Left cardiac atrium (tissue), 4 donors: ENCODE results near the gene UNC13A. TPM values are rescaled to one million over a fixed set of nuclear protein-coding genes. Genes with fewer than 3 reads are reported as not detected.
A peak's percentile ranks its signal among the peaks of the same experiment; 100 is the strongest.
"Not testable (repeated sequence)": the region's sequence is repeated elsewhere in the genome, so short reads cannot be mapped to it uniquely, and the experiment has no call there.

ENCODE experiments used
- ATAC-seq, 2 donors: fragments of 200-7000 bp; cut with Tn5 transposase; one replicate each; pipeline ENCODE4 v1.9.1; 2020; ENCODE audit warnings: mild to moderate bottlenecking in 2 of 2, moderate library complexity in 2 of 2
- DNase-seq: peaks from one replicate; pipeline ENCODE4 v3.0.0-alpha.2; 2020
- intact Hi-C, 2 donors: fragments of 100-400 bp; cut with DNase I; formaldehyde crosslinking; loops; one replicate each; pipeline versions ENCODE4 v1.14.1 to v1.15.1; 2022 to 2023
- total RNA-seq, 2 donors: library from RNA; stranded (reverse); fragmentation: NEBNext Ultra II Directional; extraction: Animal tissue kit (Norgen Biotek cat#: 25700); gene quantifications; one replicate each; pipeline ENCODE4 v1.2.1, GENCODE V29; 2021
- donor health status: DM: no; HTN: yes; CAD: no.
- donor health status: DM: no; HTN: yes; CAD: no; lungs with severe emphysema.
- donor health status: DM: yes; HTN: yes; CAD: no.
- donor health status: Dilated cardiomyopathy.

UNC13A gene
- total RNA-seq, 2 donors from 2014 or later: 0.03 to 0.16 TPM

- intact Hi-C loops: no loop called here
- no peak for DNase-seq
- no peak for ATAC-seq
These were observed 73.7 kb downstream of the UNC13A start for GRCh38 chr19:17614476-17614875.

GRCh38 chr19:17611462-17612244, 76.5 kb downstream of the UNC13A start:
- DNase-seq (no peak), ATAC-seq (no peak)
- intact Hi-C loops: no loop called here

- ATAC-seq (no peak), DNase-seq (no peak)
- intact Hi-C loops: no loop called here
These were observed 77.8 kb downstream of the UNC13A start for GRCh38 chr19:17610384-17610783.

GRCh38 chr19:17607936-17608335, 80.2 kb downstream of the UNC13A start:
- intact Hi-C loops: no loop called here
- ATAC-seq: no peak
- no peak for DNase-seq

- DNase-seq: no peak
- intact Hi-C loops: no loop called here
- no peak for ATAC-seq
These were observed 81.5 kb downstream of the UNC13A start for GRCh38 chr19:17606590-17607185.

GRCh38 chr19:17605761-17606589, 82.2 kb downstream of the UNC13A start:
- peak; percentile 85 to 87 for ATAC-seq
- peak; percentile 82 for DNase-seq
- intact Hi-C loops: no loop called here

GRCh38 chr19:17605117-17605516, 83.0 kb downstream of the UNC13A start:
- DNase-seq: no peak
- intact Hi-C loops: no loop called here
- no peak for ATAC-seq

- DNase-seq: no peak
- no peak for ATAC-seq
- intact Hi-C loops: no loop called here
These were observed 83.7 kb downstream of the UNC13A start for GRCh38 chr19:17604372-17605025.

GRCh38 chr19:17602872-17603510, 85.2 kb downstream of the UNC13A start:
- intact Hi-C loops: no loop called here
- ATAC-seq: no peak
- DNase-seq: no peak

GRCh38 chr19:17602217-17602616, 85.9 kb downstream of the UNC13A start:
- no peak for ATAC-seq
- intact Hi-C loops: no loop called here
- no peak for DNase-seq

- ATAC-seq (no peak), DNase-seq (no peak)
- intact Hi-C loops: no loop called here
These were observed 86.5 kb downstream of the UNC13A start for GRCh38 chr19:17601683-17602082.

- intact Hi-C loops: no loop called here
- ATAC-seq (no peak), DNase-seq (no peak)
These were observed 88.4 kb downstream of the UNC13A start for GRCh38 chr19:17599780-17600179.

- ATAC-seq: no peak
- no peak for DNase-seq
- intact Hi-C loops: no loop called here
These were observed 89.2 kb downstream of the UNC13A start for GRCh38 chr19:17598953-17599352.

GRCh38 chr19:17598063-17598462, 90.1 kb downstream of the UNC13A start:
- DNase-seq: not testable (repeated sequence)

GRCh38 chr19:17594296-17594695, 93.9 kb downstream of the UNC13A start:
- DNase-seq, ATAC-seq, intact Hi-C loops: not testable (repeated sequence)

More at GRCh38 chr19:17598063-17598462, 90.1 kb downstream of the UNC13A start:
- ATAC-seq, intact Hi-C loops: not testable (repeated sequence)

- DNase-seq: no peak
- no peak for ATAC-seq
- intact Hi-C loops: no loop called here
These were observed 97.3 kb downstream of the UNC13A start for GRCh38 chr19:17590866-17591265.

- DNase-seq, ATAC-seq: not testable (repeated sequence)
- intact Hi-C loops: loop anchor here in 1 of 2 donors (10.0 kb wide), 1 partner anchor 151 kb away; no protein-coding TSS in a partner anchor
These were observed 102.8 kb downstream of the UNC13A start for GRCh38 chr19:17585395-17585794.

- DNase-seq (no peak), ATAC-seq (no peak)
- intact Hi-C loops: loop anchor here in 1 of 2 donors (10.0 kb wide), 1 partner anchor 149 kb away; no protein-coding TSS in a partner anchor
These were observed 104.0 kb downstream of the UNC13A start for GRCh38 chr19:17584132-17584531.

- DNase-seq: no peak
- intact Hi-C loops: loop anchor here in 1 of 2 donors (10.0 kb wide), 1 partner anchor 148 kb away; no protein-coding TSS in a partner anchor
- no peak for ATAC-seq
These were observed 105.5 kb downstream of the UNC13A start for GRCh38 chr19:17582613-17583012.
